Urothelium cell line (cell line): ENCODE data around the gene DRAM1.
"Not testable (repeated sequence)": the region's sequence is repeated elsewhere in the genome, so short reads cannot be mapped to it uniquely, and the experiment has no call there.

Experiments
- DNase-seq: peaks from one replicate; pipeline ENCODE4 v3.0.0; 2011; ENCODE audit warnings: low spot score, mixed read lengths
- FAIRE-seq: peaks from 2 replicates; lab custom pipeline; 2011; peaks lifted over from hg19 to GRCh38; lab: Jason Lieb, UNC

Gene DRAM1

GRCh38 chr12:101858361-101858760 is 19.0 kb upstream of the DRAM1 start:
- DNase-seq (no peak), FAIRE-seq (no peak)

GRCh38 chr12:101859664-101860607 is 17.4 kb upstream of the DRAM1 start:
- DNase-seq, result no peak
- no peak for FAIRE-seq

DNA sequence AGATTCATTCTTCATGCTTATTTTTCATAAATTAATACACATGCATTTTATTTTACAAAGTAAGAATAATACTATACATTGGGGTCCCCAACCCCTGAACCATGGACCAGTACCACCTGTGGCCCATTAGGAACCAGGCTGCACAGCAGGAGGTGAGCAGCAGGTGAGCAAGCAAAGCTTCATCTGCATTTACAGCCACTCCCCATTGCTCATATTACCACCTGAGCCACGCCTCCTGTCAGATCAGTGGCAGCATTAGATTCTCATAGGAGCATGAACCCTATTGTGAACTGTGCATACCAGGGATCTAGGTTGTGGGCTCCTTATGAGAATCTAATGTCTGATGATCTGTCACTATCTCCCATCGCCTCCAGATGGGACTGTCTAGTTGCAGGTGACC is 15.7 kb upstream of the DRAM1 start:
- not testable (repeated sequence) for FAIRE-seq, DNase-seq

GRCh38 chr12:101862245-101862644 is 15.1 kb upstream of the DRAM1 start:
- FAIRE-seq (no peak), DNase-seq (no peak)

DNA sequence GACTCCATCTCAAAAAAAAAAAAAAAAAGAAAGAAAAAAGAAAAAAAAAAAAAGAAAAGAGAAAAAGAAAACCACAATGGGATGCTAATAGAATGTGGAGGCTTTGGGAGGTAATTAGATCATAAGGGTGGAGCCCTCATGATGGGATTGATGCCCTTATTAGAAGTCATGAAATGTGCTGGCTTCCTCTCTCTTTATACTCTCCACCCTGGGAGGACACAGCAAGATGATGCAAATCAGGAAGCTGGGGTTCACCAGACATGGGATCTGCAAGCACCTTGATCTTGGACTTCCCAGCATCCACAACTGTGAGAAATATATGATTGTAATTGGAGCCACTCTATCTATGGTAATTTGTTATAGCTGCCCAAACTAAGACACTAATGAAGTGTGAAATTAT is 13.4 kb upstream of the DRAM1 start:
- FAIRE-seq (no peak), DNase-seq (no peak)

DNA sequence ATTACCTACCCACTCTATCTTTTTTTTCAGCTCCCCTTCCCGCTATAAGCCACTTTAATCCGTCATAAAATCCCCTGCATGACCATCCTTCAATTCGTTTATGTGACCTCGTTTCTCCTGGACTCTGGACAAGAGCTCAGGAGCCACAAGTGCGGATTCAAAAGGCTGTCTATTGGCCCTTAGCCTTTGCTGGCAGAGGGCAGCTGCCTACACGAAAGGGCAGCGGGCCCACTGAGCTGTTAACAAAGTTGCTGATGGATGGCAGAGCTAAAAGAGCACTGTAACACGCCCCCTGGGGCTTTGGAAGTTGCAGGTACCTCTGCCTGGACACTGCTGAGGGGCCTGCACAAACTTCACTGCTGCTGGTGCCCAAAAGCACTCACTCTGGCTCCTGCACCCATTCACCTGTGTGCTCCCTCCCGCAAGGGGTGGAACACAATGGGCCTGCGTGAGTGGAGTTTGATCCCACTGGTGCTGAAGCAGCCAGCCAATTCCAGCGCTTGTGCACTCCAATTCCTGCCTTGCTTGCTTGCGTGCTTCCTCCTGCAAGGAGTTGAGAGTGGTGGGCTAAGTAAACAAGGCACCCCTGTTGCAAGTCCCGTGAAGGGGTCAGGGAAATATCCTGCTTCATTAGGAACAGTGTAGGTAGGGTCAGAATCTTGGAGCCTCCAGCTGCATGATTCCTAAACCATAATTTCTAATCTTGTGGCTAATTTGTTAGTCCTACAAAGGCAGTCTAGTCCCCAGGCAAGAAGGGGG is 10.6 kb upstream of the DRAM1 start:
- no peak for FAIRE-seq
- DNase-seq, result no peak

- DNase-seq, FAIRE-seq: not testable (repeated sequence)
These were observed 9.8 kb upstream of the DRAM1 start for GRCh38 chr12:101867619-101868018.

DNA sequence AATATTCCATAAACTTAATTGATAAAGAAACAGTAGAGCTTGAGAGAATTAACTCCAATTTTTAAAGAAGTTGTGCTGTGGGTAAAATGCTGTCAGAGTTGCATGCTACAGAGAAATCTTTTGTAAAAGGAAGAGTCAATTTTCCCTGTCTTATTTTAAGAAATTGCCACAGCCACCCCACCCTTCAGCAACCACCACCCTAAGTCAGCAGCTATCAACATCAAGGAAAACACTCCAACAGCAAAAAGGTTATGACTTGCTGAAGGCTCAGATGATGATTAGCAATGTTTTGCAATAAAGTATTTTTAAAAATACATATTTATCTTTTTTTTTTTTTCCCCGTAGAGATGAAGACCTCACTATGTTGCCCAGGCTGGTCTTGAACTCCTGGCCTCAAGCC is 6.5 kb upstream of the DRAM1 start:
- no peak for FAIRE-seq
- DNase-seq, result no peak

GRCh38 chr12:101875162-101875561 is 2.2 kb upstream of the DRAM1 start:
- DNase-seq (no peak), FAIRE-seq (no peak)

DNA sequence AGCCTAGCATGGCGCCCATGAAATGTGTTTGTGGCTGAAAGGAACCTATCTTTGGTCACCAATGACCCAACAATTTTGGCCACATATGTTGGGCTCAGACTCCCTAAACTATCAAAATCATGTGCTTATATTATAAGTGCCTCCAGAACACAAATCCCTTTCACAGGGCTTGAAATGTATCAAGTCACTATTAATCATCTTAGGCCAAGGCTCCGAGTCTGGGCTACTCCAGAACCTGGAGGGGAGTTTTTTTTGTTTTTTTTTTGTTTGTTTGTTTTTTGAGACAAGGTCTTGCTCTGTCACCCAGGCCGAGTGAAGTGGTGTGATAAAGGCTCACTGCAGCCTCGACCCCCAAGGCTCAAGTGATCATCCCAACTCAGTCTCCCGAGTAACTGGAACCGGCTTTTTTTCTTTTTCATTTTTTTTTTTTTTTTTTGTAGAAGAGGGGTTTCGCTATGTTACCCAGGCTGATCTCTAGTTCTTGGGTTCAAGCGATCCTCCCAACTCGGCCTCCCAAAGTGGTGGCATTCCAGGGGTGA is 989 bp upstream of the DRAM1 start:
- no peak for FAIRE-seq
- no peak for DNase-seq

DNA sequence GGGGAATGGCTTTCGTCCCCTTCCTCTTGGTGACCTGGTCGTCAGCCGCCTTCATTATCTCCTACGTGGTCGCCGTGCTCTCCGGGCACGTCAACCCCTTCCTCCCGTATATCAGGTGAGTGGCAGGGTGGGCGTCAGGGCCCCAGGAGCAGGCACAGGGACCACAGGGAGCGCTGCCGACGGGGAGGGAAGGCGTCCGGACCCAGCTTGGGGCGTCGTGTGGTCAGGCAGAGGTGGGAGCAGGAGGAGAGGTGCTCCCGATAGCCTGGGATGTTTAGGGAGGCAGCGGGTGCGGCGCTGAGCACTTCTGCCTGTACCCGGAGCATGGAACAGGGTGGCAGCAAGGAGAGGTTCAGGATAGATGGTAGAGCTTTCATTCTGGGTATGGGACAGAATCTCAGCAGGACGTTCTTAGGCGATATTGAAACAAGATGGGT is 444 bp downstream of the DRAM1 start:
- FAIRE-seq (no peak), DNase-seq (peak; percentile 40)

DNA sequence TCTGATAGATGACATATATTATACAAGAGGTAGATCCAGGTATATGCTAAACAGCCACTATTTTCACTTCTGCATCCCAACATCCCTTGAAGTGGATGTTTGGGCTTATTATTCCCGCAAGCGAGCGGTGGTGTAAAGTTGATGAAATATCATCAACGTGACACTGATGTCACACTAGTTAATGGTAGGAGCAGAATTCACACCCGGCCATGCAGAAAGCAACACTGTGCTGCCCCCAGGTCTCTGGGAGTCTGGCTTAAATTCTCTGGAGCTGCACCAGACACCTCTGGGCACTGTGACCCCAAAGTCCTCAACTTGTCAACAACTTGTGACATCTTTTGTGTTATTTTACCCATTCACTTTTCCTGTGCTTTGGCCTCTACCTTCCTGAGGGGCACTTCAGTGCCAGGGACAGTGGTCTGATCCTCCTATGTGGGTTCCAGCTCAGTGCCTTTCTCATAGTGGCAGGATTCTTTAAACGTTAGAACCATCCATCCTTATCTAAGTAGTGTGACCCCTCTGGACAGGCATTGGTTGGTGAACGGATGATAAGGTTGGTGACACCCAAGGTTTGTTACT is 952 bp downstream of the DRAM1 start:
- FAIRE-seq (no peak), DNase-seq (no peak)

DNA sequence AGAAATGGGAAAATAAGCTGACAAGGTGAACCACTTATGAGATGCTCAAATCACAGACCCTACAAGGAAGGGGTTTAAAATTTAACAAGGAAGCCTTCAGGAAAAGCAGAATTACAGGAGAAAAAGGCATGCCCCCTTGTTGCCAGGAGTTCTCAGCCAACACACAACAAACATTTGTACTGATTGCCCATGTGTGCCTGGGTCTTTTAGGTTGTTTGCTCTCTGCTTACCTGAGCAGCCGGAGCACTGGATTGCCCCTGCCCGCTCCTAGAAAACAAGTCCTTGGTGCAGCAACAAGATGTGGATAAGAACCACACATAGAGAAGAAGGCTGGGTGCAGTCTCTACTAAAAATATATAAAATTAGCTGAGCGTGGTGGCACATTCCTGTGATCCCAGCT is 3.4 kb downstream of the DRAM1 start:
- FAIRE-seq (no peak), DNase-seq (no peak)

DNA sequence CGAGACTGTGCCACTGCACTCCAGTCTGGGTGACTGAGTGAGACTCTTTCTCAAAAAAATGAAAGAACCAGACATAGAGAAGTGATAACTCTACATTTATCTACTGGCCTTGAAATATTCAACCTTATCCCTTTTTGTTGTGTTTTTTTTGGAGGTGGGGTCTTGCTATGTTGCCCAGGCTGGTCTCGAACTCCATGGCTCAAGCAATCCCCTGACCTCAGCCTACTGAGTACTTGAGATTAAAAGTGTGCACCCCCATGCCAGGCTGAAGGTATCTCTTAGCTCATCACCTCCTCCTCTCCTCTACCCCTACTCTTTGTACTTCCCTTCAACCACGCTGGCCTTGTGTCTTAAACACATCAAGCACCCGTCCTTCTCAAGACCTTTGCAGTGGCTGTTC is 3.8 kb downstream of the DRAM1 start:
- no peak for FAIRE-seq
- no peak for DNase-seq

DNA sequence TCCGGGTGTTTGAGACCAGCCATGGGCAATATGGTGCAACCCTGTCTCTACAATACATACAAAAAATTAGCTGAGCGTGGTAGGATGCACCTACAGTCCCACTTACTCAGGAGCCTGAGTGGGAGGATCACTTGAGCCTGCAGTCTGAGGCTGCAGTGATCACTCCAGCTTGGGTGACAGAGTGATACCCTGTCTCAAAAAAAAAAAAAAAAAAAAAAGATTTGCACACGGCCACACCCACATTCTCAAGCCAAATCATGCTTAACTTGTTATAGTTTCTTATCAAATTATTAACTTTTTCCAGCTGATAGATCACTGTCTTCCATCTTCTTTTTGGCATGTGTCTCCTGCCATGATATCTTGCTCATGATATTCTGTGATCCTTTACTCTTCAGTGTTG is 6.8 kb downstream of the DRAM1 start:
- no peak for DNase-seq
- FAIRE-seq, result no peak

DNA sequence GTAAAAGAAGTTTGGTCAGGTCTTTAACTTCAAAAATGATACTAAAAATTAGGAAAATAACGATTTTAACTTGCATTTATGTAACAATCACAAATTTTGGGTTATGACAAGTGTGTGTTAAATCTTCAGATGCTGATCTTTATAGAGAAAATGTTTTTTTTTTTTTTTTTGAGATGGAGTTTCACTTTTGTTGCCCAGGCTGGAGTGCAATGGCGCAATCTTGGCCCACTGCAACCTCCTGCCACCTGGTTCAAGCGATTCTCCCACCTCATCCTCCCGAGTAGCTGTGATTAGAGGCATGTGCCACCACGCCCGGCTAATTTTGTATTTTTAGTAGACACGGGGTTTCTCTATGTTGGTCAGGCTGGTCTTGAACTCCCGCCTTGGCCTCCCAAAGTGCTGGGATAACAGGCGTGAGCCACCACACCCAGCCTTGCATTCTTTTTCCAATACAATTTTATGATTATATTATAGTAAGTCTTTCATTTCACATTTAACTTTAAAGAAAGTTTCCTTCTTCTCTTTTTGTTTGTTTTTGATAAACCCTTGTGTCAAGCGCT is 7.5 kb downstream of the DRAM1 start:
- not testable (repeated sequence) for DNase-seq, FAIRE-seq

GRCh38 chr12:101885912-101886561 is 8.7 kb downstream of the DRAM1 start:
- no peak for FAIRE-seq
- no peak for DNase-seq

- DNase-seq (no peak), FAIRE-seq (no peak)
These were observed 11.9 kb downstream of the DRAM1 start for GRCh38 chr12:101889211-101889752.

- FAIRE-seq (no peak), DNase-seq (no peak)
These were observed 14.1 kb downstream of the DRAM1 start for GRCh38 chr12:101891462-101891971.

DNA sequence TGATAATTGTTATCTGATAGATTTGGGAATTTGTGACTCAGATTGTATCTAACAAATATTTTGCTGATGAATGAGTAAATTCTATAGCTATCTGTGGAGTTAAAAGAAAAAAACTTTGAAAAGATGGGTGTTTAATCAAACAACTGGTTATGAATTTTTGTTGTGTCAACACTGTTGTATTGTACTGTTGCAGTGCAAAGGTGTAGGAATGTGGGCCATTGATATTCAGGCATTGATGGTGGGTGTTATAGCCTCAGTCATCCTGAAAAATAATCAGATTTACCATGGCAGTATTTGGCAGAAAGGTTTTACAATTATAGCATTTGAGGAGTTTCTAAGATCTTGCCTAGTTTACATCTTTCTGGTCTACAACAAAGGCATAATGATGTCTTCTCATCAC is 15.4 kb downstream of the DRAM1 start:
- DNase-seq (no peak), FAIRE-seq (no peak)
